Suprapubic skin (tissue), 4 donors: Measurements from ENCODE around the gene TCERG1L. TPM values are rescaled to one million over a fixed set of nuclear protein-coding genes. Genes with fewer than 3 reads are reported as not detected.

Source experiments
- DNase-seq, 2 donors: peaks; one replicate each; pipeline ENCODE4 v3.0.0-alpha.2; 2019; ENCODE audit warnings: low spot score in 2 of 2
- H3K27ac ChIP-seq: fragments of 200-600 bp; sonication (generic); one replicate; pipeline ENCODE4 v1.5.1; 2019
- H3K27me3 ChIP-seq: fragments of 200-600 bp; sonication (generic); one replicate; pipeline ENCODE4 v1.5.1; 2019
- H3K36me3 ChIP-seq: fragments of 200-600 bp; sonication (generic); one replicate; pipeline ENCODE4 v1.5.1; 2019
- H3K4me1 ChIP-seq: fragments of 200-600 bp; sonication (generic); one replicate; pipeline ENCODE4 v1.5.1; 2019
- H3K4me3 ChIP-seq: fragments of 200-600 bp; sonication (generic); one replicate; pipeline ENCODE4 v1.5.1; 2019; ENCODE audit warnings: mild to moderate bottlenecking
- H3K9me3 ChIP-seq: fragments of 200-600 bp; sonication (generic); one replicate; pipeline ENCODE4 v1.5.1; 2019
- EP300 ChIP-seq: sonication (generic); formaldehyde crosslinking; IDR thresholded peaks from one replicate; pipeline ENCODE4 v1.6.1; 2017; ENCODE audit warnings: antibody characterized with exemption
- POLR2A ChIP-seq, 2 donors: fragments of 450-650 bp; IDR thresholded peaks; one replicate each; pipeline ENCODE4 v1.6.1; 2017; ENCODE audit warnings: antibody characterized with exemption in 2 of 2, mild to moderate bottlenecking in 2 of 2, moderate library complexity in 2 of 2
- POLR2AphosphoS5 ChIP-seq, 3 donors: sonication (generic); formaldehyde crosslinking; IDR thresholded peaks; one replicate each; pipeline ENCODE4 v1.6.1; 2017; ENCODE audit warnings: antibody characterized with exemption in 3 of 3
- WGBS: methylation state at CpG from one replicate; pipeline ENCODE4 v1.1.5; 2018; 5-methylcytosine and 5-hydroxymethylcytosine counted together
- total RNA-seq, 4 donors: library from RNA; depleted of rRNA; stranded (reverse); fragments of >200 nt; gene quantifications; one replicate each; pipeline ENCODE4 v1.1.0, GENCODE V29; 2016
- TF ChIP-seq, protein P1 (sequence below), 2 donors: fragments of 200-600 bp in 1 of 2; fragments of 450-650 bp in 1 of 2; sonication (generic) in 1 of 2; IDR thresholded peaks; one replicate each; pipeline ENCODE4 v1.5.1; 2016 to 2019; ENCODE audit warnings: antibody characterized with exemption in 2 of 2, mild to moderate bottlenecking in 1 of 2, moderate library complexity in 1 of 2

The TCERG1L gene
- total RNA-seq, 4 donors from 2014 or later = 0.32 to 1.0 (median 0.51) TPM

DNA sequence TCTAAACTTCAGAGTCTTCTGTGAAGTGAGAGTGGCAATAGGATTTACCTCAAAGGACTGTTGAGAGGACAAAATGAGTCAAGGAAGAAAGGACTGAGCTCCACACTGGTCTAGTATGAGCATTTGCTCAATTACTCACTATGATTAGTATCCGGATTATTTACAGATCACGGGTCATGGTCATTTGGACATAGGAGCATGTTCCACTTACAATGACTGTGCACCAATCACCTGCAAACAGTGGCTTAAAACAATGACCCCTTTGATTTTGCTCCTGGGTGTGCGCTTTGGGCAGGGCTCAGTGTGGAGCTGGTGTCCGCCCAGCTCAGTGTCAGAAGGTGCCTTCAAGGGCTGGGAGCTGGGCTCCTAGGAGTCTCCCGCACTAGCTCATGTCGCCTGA is 225.4 kb downstream of the TCERG1L start:
- no peak overlapping the region for H3K4me3 ChIP-seq
- peaks cover 32% of the 10 kb centered on the region for H3K27me3 ChIP-seq
- DNase-seq = no peak
- no peaks in the 10 kb centered on the region for H3K36me3 ChIP-seq
- no peak overlapping the region for H3K27ac ChIP-seq
- WGBS = 96% methylated on average over 2 of the region's 6 CpGs
- TF ChIP-seq POLR2A (IDR thresholded peaks at IDR 0.05) (no peak), POLR2AphosphoS5 (IDR thresholded peaks at IDR 0.05) (no peak), EP300 (no peak)
- TF ChIP-seq, protein P1, sequence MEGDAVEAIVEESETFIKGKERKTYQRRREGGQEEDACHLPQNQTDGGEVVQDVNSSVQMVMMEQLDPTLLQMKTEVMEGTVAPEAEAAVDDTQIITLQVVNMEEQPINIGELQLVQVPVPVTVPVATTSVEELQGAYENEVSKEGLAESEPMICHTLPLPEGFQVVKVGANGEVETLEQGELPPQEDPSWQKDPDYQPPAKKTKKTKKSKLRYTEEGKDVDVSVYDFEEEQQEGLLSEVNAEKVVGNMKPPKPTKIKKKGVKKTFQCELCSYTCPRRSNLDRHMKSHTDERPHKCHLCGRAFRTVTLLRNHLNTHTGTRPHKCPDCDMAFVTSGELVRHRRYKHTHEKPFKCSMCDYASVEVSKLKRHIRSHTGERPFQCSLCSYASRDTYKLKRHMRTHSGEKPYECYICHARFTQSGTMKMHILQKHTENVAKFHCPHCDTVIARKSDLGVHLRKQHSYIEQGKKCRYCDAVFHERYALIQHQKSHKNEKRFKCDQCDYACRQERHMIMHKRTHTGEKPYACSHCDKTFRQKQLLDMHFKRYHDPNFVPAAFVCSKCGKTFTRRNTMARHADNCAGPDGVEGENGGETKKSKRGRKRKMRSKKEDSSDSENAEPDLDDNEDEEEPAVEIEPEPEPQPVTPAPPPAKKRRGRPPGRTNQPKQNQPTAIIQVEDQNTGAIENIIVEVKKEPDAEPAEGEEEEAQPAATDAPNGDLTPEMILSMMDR (IDR thresholded peaks at IDR 0.05) = no peak
- no peaks in the 10 kb centered on the region for H3K4me1 ChIP-seq
- no peaks in the 10 kb centered on the region for H3K9me3 ChIP-seq

DNA sequence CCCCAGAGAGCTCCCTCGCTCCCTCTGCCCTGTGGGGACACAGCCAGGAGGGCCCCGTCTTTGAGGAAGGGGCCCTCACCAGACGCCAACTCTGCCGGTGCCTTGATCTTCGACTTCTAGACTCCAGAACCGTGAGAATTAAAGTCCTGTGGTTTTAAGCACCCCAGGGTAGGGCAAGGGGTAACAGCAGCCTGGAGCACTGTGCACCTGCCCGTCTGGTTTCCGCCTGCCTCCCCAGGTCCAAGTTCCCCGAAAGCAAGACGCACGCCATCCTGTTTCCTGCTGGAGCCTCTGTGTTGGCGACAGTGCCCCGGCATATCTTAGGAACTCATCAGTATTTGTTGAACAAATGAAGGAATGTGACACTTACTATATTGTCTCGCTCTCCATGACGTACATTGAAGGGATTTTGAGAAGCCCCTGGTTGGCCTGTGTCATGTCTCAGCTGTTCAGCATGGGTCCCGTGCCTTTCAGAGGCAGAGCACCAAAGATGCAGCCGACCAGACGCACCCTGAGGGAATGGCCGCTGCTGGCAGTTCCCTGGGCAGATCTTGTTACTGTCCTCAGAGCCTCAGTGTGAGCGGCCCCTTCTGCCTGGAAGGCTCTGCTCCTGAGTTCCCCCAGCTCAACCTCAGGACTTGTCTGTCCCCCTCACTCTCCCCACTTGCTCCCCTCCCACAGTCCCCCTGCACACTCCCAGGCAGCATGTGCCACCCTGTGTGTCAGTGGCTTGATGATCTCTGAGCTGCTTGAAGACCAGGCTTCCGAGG is 226.2 kb downstream of the TCERG1L start:
- no peaks in the 10 kb centered on the region for H3K9me3 ChIP-seq
- H3K4me3 ChIP-seq = no peak overlapping the region
- H3K36me3 ChIP-seq = no peaks in the 10 kb centered on the region
- DNase-seq = no peak
- no peak overlapping the region for H3K27ac ChIP-seq
- WGBS = 61% methylated on average over 14 of the region's 21 CpGs
- TF ChIP-seq EP300 (no peak), POLR2A (IDR thresholded peaks at IDR 0.05) (no peak), POLR2AphosphoS5 (IDR thresholded peaks at IDR 0.05) (no peak)
- TF ChIP-seq, protein P1 (IDR thresholded peaks at IDR 0.05) = no peak
- H3K27me3 ChIP-seq = peaks cover 32% of the 10 kb centered on the region
- H3K4me1 ChIP-seq = no peaks in the 10 kb centered on the region

DNA sequence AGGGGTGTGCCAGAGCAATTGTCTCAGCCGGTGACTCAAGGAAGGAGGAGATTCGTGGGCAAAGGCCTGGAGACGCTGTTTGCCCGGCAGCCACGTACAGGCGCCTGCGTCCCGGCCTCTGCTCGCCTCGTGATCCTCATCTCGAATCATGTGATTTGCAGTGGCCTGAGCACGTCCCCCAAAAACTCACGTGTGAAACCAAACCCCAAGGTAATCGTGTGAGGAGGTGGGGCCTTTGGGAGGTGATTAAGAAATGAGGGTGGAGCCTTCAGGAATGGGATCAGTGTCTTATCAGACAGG is 226.8 kb downstream of the TCERG1L start:
- peaks cover 32% of the 10 kb centered on the region for H3K27me3 ChIP-seq
- no peaks in the 10 kb centered on the region for H3K9me3 ChIP-seq
- no peaks in the 10 kb centered on the region for H3K4me1 ChIP-seq
- WGBS = 89% methylated on average over 12 of the region's 14 CpGs
- H3K36me3 ChIP-seq = no peaks in the 10 kb centered on the region
- H3K4me3 ChIP-seq = no peak overlapping the region
- TF ChIP-seq POLR2A (IDR thresholded peaks at IDR 0.05) = no peak
- no peak for TF ChIP-seq POLR2AphosphoS5 (IDR thresholded peaks at IDR 0.05)
- TF ChIP-seq, protein P1 (IDR thresholded peaks at IDR 0.05) = no peak
- no peak for TF ChIP-seq EP300
- H3K27ac ChIP-seq = no peak overlapping the region
- no peak for DNase-seq

DNA sequence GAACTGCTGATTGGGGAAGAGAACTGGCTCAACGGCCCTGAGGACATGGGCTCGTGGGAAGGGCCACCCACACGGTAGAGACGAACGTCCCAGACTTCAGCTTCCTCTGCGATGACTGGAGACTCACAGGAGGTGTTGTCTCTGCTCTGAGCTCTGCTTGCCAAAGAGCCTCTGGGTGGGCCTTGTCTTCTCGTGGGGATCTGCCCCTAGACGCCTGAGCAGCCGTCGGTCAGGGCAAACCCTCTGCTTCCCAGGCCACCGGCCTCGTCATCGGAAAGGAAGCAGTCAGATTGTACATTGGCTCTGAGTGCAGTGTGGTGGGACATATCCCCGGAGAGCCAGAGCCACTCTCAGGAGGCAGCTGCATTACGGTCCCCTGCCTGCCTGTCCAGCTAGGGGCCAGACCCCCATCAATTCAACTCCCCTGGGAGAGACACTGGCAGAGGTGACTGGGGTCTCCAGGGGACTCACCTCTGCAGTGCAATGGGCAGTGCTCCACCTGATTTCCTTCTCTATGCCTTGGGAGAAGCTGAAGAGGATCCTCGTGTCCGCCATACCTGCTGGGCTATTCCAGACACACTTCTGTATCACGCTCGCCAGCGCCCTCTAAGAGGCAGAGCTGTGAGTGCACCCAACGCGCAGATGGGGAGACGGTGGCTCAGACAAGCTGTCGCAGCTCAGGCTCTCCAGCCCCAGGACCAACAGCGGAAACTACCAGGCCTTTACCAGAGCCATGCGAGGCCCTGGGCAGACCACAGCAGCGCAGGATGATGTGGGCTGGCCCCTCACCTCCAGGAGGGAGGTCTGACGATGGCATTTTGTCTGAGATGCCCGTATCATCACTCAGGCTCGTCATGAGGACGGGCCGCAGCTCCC is 227.4 kb downstream of the TCERG1L start:
- Histone ChIP-seq H3K9me3 (no peaks in the 10 kb centered on the region), H3K4me3 (no peak overlapping the region), H3K36me3 (no peaks in the 10 kb centered on the region), H3K4me1 (no peaks in the 10 kb centered on the region), H3K27ac (no peak overlapping the region), H3K27me3 (peaks cover 32% of the 10 kb centered on the region)
- 73% methylated on average over 20 of the region's 32 CpGs for WGBS
- no peak for DNase-seq
- TF ChIP-seq EP300 = no peak
- TF ChIP-seq POLR2A (IDR thresholded peaks at IDR 0.05) = no peak

DNA sequence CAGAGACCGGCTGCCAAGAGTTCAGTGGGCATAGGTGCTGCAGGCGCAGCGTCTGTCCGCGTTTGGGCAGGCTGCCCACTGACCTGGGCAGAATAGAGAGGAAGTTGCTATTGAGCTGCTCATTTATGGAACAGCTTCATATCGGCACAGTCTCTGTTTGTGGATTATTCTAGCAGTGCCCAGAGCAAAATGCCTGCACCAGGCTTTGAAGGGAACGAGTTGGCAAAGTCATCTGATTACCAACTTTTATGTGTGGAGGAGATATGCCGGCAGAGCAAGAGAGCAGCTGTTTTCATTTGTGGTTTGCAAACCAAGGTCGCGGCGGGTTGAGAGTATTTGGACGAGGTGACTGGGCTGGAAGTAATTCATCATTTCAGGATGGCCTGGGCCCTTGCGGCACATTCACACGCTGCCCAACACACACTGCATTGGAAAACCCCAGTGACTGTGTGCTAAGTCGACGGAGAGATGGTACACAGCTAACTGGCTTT is 228.5 kb downstream of the TCERG1L start:
- H3K36me3 ChIP-seq = no peaks in the 10 kb centered on the region
- H3K9me3 ChIP-seq = no peaks in the 10 kb centered on the region
- H3K4me1 ChIP-seq = no peaks in the 10 kb centered on the region
- no peak overlapping the region for H3K4me3 ChIP-seq
- WGBS = 56% methylated on average over 16 of the region's 16 CpGs
- TF ChIP-seq POLR2A (IDR thresholded peaks at IDR 0.05) (no peak), EP300 (no peak), POLR2AphosphoS5 (IDR thresholded peaks at IDR 0.05) (no peak)
- TF ChIP-seq, protein P1 (IDR thresholded peaks at IDR 0.05) = no peak
- peaks cover 29% of the 10 kb centered on the region for H3K27me3 ChIP-seq
- DNase-seq = no peak
- no peak overlapping the region for H3K27ac ChIP-seq
